Cardiac muscle cell (in vitro differentiated cells and primary cell): ENCODE data around the gene BMPER. TPM values are rescaled to one million over a fixed set of nuclear protein-coding genes. Genes with fewer than 3 reads are reported as not detected.

Experiments used
- DNase-seq, 2 donors: peaks; one replicate each; pipeline versions ENCODE4 v3.0.0 to v3.0.0-alpha.2; 2010 to 2017; ENCODE audit warnings: low read depth in 1 of 2, low spot score in 1 of 2
- H3K27ac ChIP-seq: fragments of 200-600 bp; sonication (generic); 2 replicates; pipeline ENCODE4 v1.5.1; 2016
- H3K27me3 ChIP-seq: fragments of 200-600 bp; sonication (generic); 2 replicates; pipeline ENCODE4 v1.6.0; 2016; ENCODE audit warnings: control low read depth
- H3K36me3 ChIP-seq: fragments of 200-600 bp; sonication (generic); 2 replicates; pipeline ENCODE4 v1.5.1; 2016; ENCODE audit warnings: control low read depth
- H3K4me1 ChIP-seq: fragments of 200-600 bp; sonication (generic); 2 replicates; pipeline ENCODE4 v1.8.1; 2017; ENCODE audit warnings: low read depth, mild to moderate bottlenecking, mixed run types
- H3K4me3 ChIP-seq: fragments of 200-600 bp; sonication (generic); 2 replicates; pipeline ENCODE4 v1.5.1; 2016; ENCODE audit warnings: mild to moderate bottlenecking
- H3K9me3 ChIP-seq: fragments of 200-600 bp; sonication (generic); 2 replicates; pipeline ENCODE4 v1.5.1; 2017; ENCODE audit warnings: low read depth, mild to moderate bottlenecking, control low read depth
- CTCF ChIP-seq: IDR thresholded peaks from 2 replicates; pipeline ENCODE4 v1.5.1; 2012; ENCODE audit warnings: low read depth, mild to moderate bottlenecking, low read length
- polyA plus RNA-seq: library from polyadenylated mRNA; unstranded; fragments of >200 nt; fragmentation: Nextera tagmentation; extraction: Ambion mirVana; gene quantifications from 2 replicates; pipeline ENCODE4 v1.2.1, GENCODE V29; 2016
- total RNA-seq: library from RNA; depleted of rRNA; stranded (reverse); fragments of >200 nt; gene quantifications from 2 replicates; pipeline ENCODE4 v1.2.3, GENCODE V29; 2016

Gene BMPER
- total and polyA plus RNA-seq, 2 experiments from 2014 or later: 53.6 to 138 TPM

- H3K4me1 ChIP-seq: peaks cover 5% of the 10 kb centered on the region
- H3K27ac ChIP-seq: peak overlapping the region; percentile 78
- no peaks in the 10 kb centered on the region for H3K27me3 ChIP-seq
- peak in 1 of 2 donors; percentile 96 for DNase-seq
- TF ChIP-seq CTCF: no peak
- H3K4me3 ChIP-seq: no peak overlapping the region
- peaks cover 10% of the 10 kb centered on the region for H3K36me3 ChIP-seq
- H3K9me3 ChIP-seq: no peaks in the 10 kb centered on the region
These were observed 81.9 kb downstream of the BMPER start for GRCh38 chr7:33986951-33987947.

- Histone ChIP-seq H3K9me3 (no peaks in the 10 kb centered on the region), H3K27me3 (no peaks in the 10 kb centered on the region), H3K4me3 (no peak overlapping the region), H3K36me3 (peaks cover 22% of the 10 kb centered on the region), H3K27ac (peak overlapping the region; percentile 65), H3K4me1 (no peaks in the 10 kb centered on the region)
- no peak for TF ChIP-seq CTCF
- DNase-seq: no peak
These were observed 91.6 kb downstream of the BMPER start for GRCh38 chr7:33996899-33997298.

GRCh38 chr7:33998476-33998875 lies 93.1 kb downstream of the BMPER start:
- Histone ChIP-seq H3K27ac (peak overlapping the region; percentile 65), H3K4me1 (no peaks in the 10 kb centered on the region), H3K4me3 (no peak overlapping the region), H3K27me3 (no peaks in the 10 kb centered on the region), H3K36me3 (peaks cover 22% of the 10 kb centered on the region), H3K9me3 (no peaks in the 10 kb centered on the region)
- no peak for TF ChIP-seq CTCF
- DNase-seq: no peak

GRCh38 chr7:34011017-34011695 lies 105.8 kb downstream of the BMPER start:
- no peaks in the 10 kb centered on the region for H3K27me3 ChIP-seq
- peaks cover 15% of the 10 kb centered on the region for H3K4me1 ChIP-seq
- TF ChIP-seq CTCF: no peak
- no peak overlapping the region for H3K4me3 ChIP-seq
- H3K36me3 ChIP-seq: peaks cover 7% of the 10 kb centered on the region
- peak in 1 of 2 donors; percentile 47 for DNase-seq
- no peaks in the 10 kb centered on the region for H3K9me3 ChIP-seq
- peak overlapping the region; percentile 66 for H3K27ac ChIP-seq

- peak overlapping the region; percentile 66 for H3K27ac ChIP-seq
- no peaks in the 10 kb centered on the region for H3K9me3 ChIP-seq
- H3K4me3 ChIP-seq: no peak overlapping the region
- no peaks in the 10 kb centered on the region for H3K27me3 ChIP-seq
- TF ChIP-seq CTCF: no peak
- H3K36me3 ChIP-seq: peaks cover 7% of the 10 kb centered on the region
- H3K4me1 ChIP-seq: peaks cover 15% of the 10 kb centered on the region
- DNase-seq: peak in 1 of 2 donors; percentile 38
These were observed 106.4 kb downstream of the BMPER start for GRCh38 chr7:34011696-34012095.
